NCI-H446 treated with DMSO at 0.1 percent for 48 hours (cell line): Measurements from ENCODE around the gene LMCD1.

Source experiments
- DNase-seq: peaks from one replicate; lab custom pipeline; 2025; lab: John Stamatoyannopoulos, UW

Gene LMCD1

GRCh38 chr3:8621141-8621540 lies 119.5 kb downstream of the LMCD1 start:
- no peak for DNase-seq

- no peak for DNase-seq
These were observed 120.2 kb downstream of the LMCD1 start for GRCh38 chr3:8621872-8622271.

- no peak for DNase-seq
These were observed 121.5 kb downstream of the LMCD1 start for GRCh38 chr3:8622873-8623691.

DNA sequence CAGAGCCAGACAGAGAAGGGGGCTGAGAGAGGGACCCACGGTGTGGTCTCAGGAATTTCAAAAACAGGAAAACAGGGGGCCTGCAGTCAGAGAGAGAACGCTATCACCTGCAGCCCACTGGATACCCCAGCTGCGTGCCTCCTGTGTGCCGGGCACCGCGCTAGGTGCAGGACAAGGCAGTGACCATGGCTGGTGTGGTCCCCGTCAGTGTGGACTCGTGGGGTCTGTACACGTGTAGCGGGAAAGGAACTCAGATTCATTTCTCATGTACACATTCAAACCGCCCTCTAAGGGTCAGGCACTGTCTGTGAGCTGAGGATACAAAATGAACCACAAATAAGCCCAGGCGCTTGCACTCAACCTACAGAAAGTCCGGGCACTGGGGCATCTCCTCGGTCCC lies 122.1 kb downstream of the LMCD1 start:
- DNase-seq, result no peak
